Heart right ventricle (tissue), 16 donors: ENCODE data around the gene CXCL5. TPM values are rescaled to one million over a fixed set of nuclear protein-coding genes. Genes with fewer than 3 reads are reported as not detected.

ENCODE experiments used
- ATAC-seq, 8 donors: fragments of 200-7000 bp; cut with Tn5 transposase; one replicate each; pipeline ENCODE4 v1.9.1; 2020; ENCODE audit warnings: mild to moderate bottlenecking in 8 of 8, moderate library complexity in 8 of 8, moderate number of reproducible peaks in 1 of 8
- DNase-seq, 2 donors: peaks; one replicate each; pipeline ENCODE4 v3.0.0-alpha.2; 2020
- H3K27ac ChIP-seq, 10 donors: fragments of 200-600 bp; sonication (generic) in 2 of 10; one replicate each; pipeline versions ENCODE4 v1.5.0 to v1.8.0; 2020 to 2022; ENCODE audit warnings: mild to moderate bottlenecking in 3 of 10
- H3K27me3 ChIP-seq, 7 donors: fragments of 200-600 bp; one replicate each; pipeline ENCODE4 v1.8.0; 2021 to 2022; ENCODE audit warnings: mild to moderate bottlenecking in 2 of 7
- H3K36me3 ChIP-seq, 9 donors: fragments of 200-600 bp; sonication (generic) in 1 of 9; one replicate each; pipeline versions ENCODE4 v1.5.0 to v1.8.0; 2020 to 2022; ENCODE audit warnings: mild to moderate bottlenecking in 2 of 9
- H3K4me1 ChIP-seq, 9 donors: fragments of 200-600 bp; sonication (generic) in 1 of 9; one replicate each; pipeline versions ENCODE4 v1.5.0 to v1.8.0; 2020 to 2022; ENCODE audit warnings: mild to moderate bottlenecking in 4 of 9
- H3K4me3 ChIP-seq, 10 donors: fragments of 200-600 bp; sonication (generic) in 2 of 10; one replicate each; pipeline versions ENCODE4 v1.5.0 to v1.8.0; 2020 to 2022; ENCODE audit warnings: mild to moderate bottlenecking in 7 of 10, moderate library complexity in 2 of 10
- H3K9me3 ChIP-seq, 11 donors: fragments of 200-600 bp in 10 of 11; sonication (generic) in 2 of 11; one replicate each; pipeline versions ENCODE4 v1.5.0 to v1.8.0; 2013 to 2022; ENCODE audit warnings: mild to moderate bottlenecking in 2 of 11, control low read depth in 1 of 11, moderate library complexity in 1 of 11
- CTCF ChIP-seq, 9 donors: fragments of 200-600 bp; sonication (generic) in 2 of 9; IDR thresholded peaks; one replicate each; pipeline versions ENCODE4 v1.5.0 to v1.8.0; 2021 to 2022; ENCODE audit warnings: antibody characterized with exemption in 9 of 9, mild to moderate bottlenecking in 5 of 9, moderate library complexity in 1 of 9
- WGBS, 2 donors: extraction: QIAGEN DNeasy Blood & Tissue Kit; methylation state at CpG; one replicate each; pipeline ENCODE4 v1.1.7; 2013; ENCODE audit warnings: inconsistent platforms in 1 of 2; 5-methylcytosine and 5-hydroxymethylcytosine counted together
- intact Hi-C, 10 donors: fragments of 100-400 bp; cut with DNase I; formaldehyde crosslinking; loops; one replicate each; pipeline versions ENCODE4 v1.11.1 to v1.14.2; 2022
- polyA plus RNA-seq, 2 donors: library from polyadenylated mRNA; stranded (reverse); fragments of 200-250 nt; gene quantifications; one replicate each; pipeline ENCODE4 v1.2.3, GENCODE V29; 2013
- total RNA-seq, 10 donors: library from RNA; stranded (reverse); fragmentation: NEBNext Ultra II Directional in 3 of 10; extraction: Animal tissue kit (Norgen Biotek cat#: 25700) in 3 of 10; gene quantifications; one replicate each; pipeline versions ENCODE4 v1.2.1 to v1.2.4, GENCODE V29; 2021 to 2023
- donor health status: Arrhythmogenic right ventricular cardiomyopathy.
- donor health status: ischemic (EF 13 %, LVEDD 7.1; RV severe dilation, severe dysfunction).
- donor health status: healthy with polysubstance abuse.
- donor health status: DM: no; HTN: yes; CAD: no.
- donor health status: DM: no; HTN: no; CAD: no.
- donor health status: ischemic (EF 25% LVEDD 6.9; RV normal size, moderate dysfunction).
- donor health status: ischemic (EF 25% LVEDD 5.7; RV mildly dilated, moderate dysfunction).
- donor health status: healthy.
- donor health status: DM: yes; HTN: yes; CAD: no.
- donor health status: Ischemic cardiomyopathy.
- donor health status: ischemic (EF 35%, LVEDD 5.7; RV mildly dilated, moderate dysfunction).
- donor health status: nonischemic (EF 11% LVEDD 7.7; RV severe dilation, severe dysfunction).
- donor health status: DM: yes; HTN: yes; CAD: no.
- donor health status: PGD.
- donor health status: ischemic (EF 29% LVEDD 5.4; RV normal size, mild dysfunction).
- donor health status: nonischemic (EF 23%, LVEDD 6.1; RV moderate dilation, normal function).

Gene CXCL5
- total and polyA plus RNA-seq, 12 donors = 0.07 to 0.25 (median 0.15) TPM; not detected in 7

- H3K9me3 ChIP-seq = no peaks in the 10 kb centered on the region
- TF ChIP-seq CTCF (IDR thresholded peaks at IDR 0.05) = no peak
- 67 to 82% methylated on average over 2 of the region's 2 CpGs for WGBS, 2 donors
Observed at GRCh38 chr4:74013264-74013663, 14.8 kb upstream of the CXCL5 start.

GRCh38 chr4:74012130-74012529, 13.7 kb upstream of the CXCL5 start:
- WGBS, 2 donors = 80 to 88% methylated on average over 4 of the region's 4 CpGs
- no peaks in the 10 kb centered on the region for H3K27me3 ChIP-seq
- no peak overlapping the region for H3K27ac ChIP-seq
- intact Hi-C loops = no loop called here
- H3K9me3 ChIP-seq = no peaks in the 10 kb centered on the region
- no peaks in the 10 kb centered on the region for H3K4me1 ChIP-seq
- no peak overlapping the region for H3K4me3 ChIP-seq
- no peak for TF ChIP-seq CTCF (IDR thresholded peaks at IDR 0.05)
- no peaks in the 10 kb centered on the region for H3K36me3 ChIP-seq
- DNase-seq (no peak), ATAC-seq (no peak)

More at GRCh38 chr4:74013264-74013663, 14.8 kb upstream of the CXCL5 start:
- no peaks in the 10 kb centered on the region for H3K27me3 ChIP-seq
- H3K27ac ChIP-seq = no peak overlapping the region
- H3K4me3 ChIP-seq = no peak overlapping the region
- DNase-seq (no peak), ATAC-seq (no peak)
- no peaks in the 10 kb centered on the region for H3K36me3 ChIP-seq
- peaks cover 0 to 2% (median 0%) of the 10 kb centered on the region in 9 donors for H3K4me1 ChIP-seq
- intact Hi-C loops = no loop called here

- peaks cover 0 to 12% (median 0%) of the 10 kb centered on the region in 9 donors for H3K4me1 ChIP-seq
- 91 to 94% methylated on average over 3 of the region's 3 CpGs for WGBS, 2 donors
- intact Hi-C loops = loop anchor here in 1 of 10 donors (10.0 kb wide), 1 partner anchor 125 kb away; no protein-coding TSS in a partner anchor
- no peak overlapping the region for H3K4me3 ChIP-seq
- no peaks in the 10 kb centered on the region for H3K27me3 ChIP-seq
- ATAC-seq = no peak
- no peaks in the 10 kb centered on the region for H3K9me3 ChIP-seq
- H3K27ac ChIP-seq = no peak overlapping the region
- no peaks in the 10 kb centered on the region for H3K36me3 ChIP-seq
- no peak for TF ChIP-seq CTCF (IDR thresholded peaks at IDR 0.05)
- no peak for DNase-seq
Observed at GRCh38 chr4:74009307-74009706, 10.8 kb upstream of the CXCL5 start.

GRCh38 chr4:74006009-74006476, 7.6 kb upstream of the CXCL5 start:
- WGBS, 2 donors = 70 to 71% methylated on average over 2 of the region's 2 CpGs
- Histone ChIP-seq H3K27me3 (no peaks in the 10 kb centered on the region), H3K36me3 (no peaks in the 10 kb centered on the region), H3K27ac (no peak overlapping the region), H3K4me1 (peaks cover 0 to 12% (median 0%) of the 10 kb centered on the region in 9 donors), H3K4me3 (no peak overlapping the region), H3K9me3 (no peaks in the 10 kb centered on the region)
- DNase-seq (no peak), ATAC-seq (no peak)
- intact Hi-C loops = loop anchor here in 1 of 10 donors (10.0 kb wide), 1 partner anchor 129 kb away; no protein-coding TSS in a partner anchor
- TF ChIP-seq CTCF (IDR thresholded peaks at IDR 0.05) = no peak
